Right lung (tissue), 5 donors: ENCODE results near the gene PSMD13. TPM values are rescaled to one million over a fixed set of nuclear protein-coding genes. Genes with fewer than 3 reads are reported as not detected.

ENCODE experiments used
- DNase-seq, 2 donors: peaks; one replicate each; pipeline ENCODE4 v3.0.0-alpha.2; 2013
- polyA plus RNA-seq, 5 donors: library from polyadenylated mRNA; unstranded; fragments of 120-200 nt; gene quantifications; one replicate each; pipeline versions ENCODE4 v1.2.1 to v1.2.3, GENCODE V29; 2013; ENCODE audit warnings: inconsistent platforms in 1 of 5, low replicate concordance in 1 of 5; ENCODE audit not compliant: insufficient read length in 5 of 5, insufficient read depth in 1 of 5

The PSMD13 gene
- polyA plus RNA-seq, 5 donors: 131 to 161 (median 153) TPM

- no peak for DNase-seq
Measured at GRCh38 chr11:270451-271318, 33.9 kb downstream of the PSMD13 start.

- DNase-seq: no peak
Measured at GRCh38 chr11:271319-271715, 34.5 kb downstream of the PSMD13 start.

DNA sequence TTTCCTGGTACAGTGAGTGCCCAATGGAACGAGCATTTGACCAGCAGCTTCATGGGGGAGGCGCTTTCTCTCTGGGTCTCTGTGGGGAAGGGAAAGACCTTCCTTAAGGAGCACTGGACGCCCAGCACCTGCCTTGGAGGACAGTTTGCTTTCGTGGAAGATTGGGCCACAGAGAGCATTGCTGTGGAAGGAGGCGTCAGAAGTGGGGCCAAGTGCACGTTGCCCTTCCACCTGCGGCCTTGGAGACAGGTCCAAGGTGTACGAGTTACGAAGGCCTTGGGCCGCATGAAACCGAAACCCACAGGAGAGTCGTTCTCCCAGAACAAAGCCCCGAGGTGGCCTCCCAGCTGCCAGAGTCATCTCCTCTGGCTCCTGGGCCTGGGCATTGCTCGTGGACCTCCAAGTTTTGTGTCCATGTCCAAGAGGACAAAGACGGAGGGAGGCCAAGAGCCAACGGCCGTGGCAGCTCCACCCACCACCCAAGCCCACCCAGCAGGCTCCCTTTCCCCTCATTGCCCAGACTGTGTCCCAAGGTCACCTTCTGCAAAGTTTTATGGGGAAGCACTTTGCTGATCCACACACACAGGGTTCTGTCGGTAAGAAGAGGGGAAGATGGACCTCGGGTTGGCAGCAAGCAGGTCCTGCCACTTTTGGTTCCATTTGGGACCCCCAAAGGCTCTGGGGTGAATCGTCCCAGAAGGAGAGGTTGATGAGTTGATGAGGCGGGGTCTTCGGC is 35.6 kb downstream of the PSMD13 start:
- DNase-seq: no peak

GRCh38 chr11:272931-273198 is 36.1 kb downstream of the PSMD13 start:
- DNase-seq: no peak

- DNase-seq: no peak
Measured at GRCh38 chr11:276219-276618, 39.4 kb downstream of the PSMD13 start.

DNA sequence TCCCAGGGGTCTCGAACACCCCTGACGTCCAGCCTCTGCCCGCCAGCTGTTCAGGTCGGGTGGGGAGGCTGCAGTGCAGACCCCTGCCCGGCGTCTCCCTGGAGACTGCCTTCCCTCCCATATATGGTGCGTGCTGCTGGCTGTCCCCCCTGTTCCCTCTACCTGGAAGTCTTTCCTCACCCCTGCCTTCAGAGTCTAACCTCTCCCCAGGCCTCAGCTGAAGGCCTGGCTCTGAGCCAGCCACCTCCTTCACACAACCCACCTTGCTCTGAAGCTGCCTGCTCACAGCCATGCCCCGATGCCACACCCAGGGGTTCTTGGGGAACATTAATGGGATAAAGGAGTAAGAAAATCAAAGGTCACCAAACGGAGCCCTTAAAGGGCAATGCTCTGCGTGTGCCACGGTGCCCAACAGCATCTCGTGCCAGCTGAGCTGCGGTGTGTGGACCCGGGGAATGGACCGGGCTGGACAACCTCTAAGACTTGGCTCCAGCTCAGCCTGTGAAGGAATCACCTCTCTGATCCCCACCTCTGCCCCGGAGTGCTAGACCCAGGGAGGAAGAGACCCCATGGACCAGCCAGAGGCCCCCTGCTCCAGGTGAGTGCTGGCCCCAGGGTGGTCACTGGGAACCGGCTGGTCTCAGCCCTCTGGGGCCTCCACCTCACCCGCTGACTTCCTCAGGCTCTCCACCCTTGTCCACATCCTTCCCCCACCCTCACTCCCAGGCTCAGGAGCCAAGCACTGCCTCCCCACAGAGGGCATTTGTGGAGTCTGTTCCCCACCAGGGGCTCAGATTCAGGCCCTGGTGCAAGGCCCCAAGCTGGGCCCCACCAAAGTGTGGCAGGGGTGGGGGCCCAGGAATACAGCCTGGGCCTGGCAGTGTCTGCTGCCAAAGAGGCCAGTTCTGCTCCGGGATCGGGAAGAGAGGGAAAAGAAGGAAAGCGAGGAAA is 41.5 kb downstream of the PSMD13 start, which contains the start of gene NLRP6:
TSS of gene NLRP6 (plus strand) at position 407 of the 951 bp plus-strand sequence. CDS start at position 570, 163 bp downstream.
- DNase-seq: no peak

DNA sequence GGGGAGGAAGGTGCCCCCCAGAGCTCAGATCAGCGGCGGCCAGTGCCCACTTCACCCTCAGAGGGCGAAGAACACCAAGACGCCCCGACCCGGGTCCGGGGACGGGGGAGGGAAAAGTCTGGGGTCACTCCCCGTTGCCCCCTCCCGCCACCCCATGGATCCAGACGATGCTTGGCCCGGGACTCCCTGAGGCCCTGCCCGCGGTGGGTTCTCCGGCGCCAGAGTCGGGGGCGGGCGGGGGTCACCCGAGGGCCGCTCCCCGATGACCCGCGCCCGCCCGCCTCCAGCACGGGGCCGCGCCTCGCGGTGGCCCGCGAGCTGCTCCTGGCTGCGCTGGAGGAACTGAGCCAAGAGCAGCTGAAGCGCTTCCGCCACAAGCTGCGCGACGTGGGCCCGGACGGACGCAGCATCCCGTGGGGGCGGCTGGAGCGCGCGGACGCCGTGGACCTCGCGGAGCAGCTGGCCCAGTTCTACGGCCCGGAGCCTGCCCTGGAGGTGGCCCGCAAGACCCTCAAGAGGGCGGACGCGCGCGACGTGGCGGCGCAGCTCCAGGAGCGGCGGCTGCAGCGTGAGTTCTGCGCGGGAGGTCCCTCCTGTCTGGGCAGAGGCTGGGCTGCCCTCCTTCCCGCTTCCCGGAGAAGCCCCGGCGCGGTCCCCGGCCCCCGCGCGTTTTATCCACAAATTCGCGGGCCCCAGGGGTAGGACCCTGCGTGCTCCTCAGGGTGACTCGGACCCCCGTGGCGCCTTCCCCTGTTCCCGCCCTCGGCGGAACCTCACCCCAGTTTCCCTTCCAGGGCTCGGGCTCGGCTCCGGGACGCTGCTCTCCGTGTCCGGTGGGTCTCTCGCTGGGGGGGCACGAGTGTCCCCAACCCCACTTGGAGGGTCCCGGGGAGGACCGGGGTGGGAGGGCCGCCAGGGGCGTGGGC is 42.5 kb downstream of the PSMD13 start:
- no peak for DNase-seq

DNA sequence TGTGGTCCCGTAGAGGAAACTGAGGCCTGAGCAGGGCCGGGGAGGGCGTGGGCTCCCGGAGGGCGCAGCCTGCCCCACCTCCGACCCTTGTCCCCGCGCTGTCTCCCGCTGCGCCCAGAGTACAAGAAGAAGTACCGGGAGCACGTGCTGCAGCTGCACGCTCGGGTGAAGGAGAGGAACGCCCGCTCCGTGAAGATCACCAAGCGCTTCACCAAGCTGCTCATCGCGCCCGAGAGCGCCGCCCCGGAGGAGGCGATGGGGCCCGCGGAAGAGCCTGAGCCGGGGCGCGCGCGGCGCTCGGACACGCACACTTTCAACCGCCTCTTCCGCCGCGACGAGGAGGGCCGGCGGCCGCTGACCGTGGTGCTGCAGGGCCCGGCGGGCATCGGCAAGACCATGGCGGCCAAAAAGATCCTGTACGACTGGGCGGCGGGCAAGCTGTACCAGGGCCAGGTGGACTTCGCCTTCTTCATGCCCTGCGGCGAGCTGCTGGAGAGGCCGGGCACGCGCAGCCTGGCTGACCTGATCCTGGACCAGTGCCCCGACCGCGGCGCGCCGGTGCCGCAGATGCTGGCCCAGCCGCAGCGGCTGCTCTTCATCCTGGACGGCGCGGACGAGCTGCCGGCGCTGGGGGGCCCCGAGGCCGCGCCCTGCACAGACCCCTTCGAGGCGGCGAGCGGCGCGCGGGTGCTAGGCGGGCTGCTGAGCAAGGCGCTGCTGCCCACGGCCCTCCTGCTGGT is 43.4 kb downstream of the PSMD13 start:
- no peak for DNase-seq

DNA sequence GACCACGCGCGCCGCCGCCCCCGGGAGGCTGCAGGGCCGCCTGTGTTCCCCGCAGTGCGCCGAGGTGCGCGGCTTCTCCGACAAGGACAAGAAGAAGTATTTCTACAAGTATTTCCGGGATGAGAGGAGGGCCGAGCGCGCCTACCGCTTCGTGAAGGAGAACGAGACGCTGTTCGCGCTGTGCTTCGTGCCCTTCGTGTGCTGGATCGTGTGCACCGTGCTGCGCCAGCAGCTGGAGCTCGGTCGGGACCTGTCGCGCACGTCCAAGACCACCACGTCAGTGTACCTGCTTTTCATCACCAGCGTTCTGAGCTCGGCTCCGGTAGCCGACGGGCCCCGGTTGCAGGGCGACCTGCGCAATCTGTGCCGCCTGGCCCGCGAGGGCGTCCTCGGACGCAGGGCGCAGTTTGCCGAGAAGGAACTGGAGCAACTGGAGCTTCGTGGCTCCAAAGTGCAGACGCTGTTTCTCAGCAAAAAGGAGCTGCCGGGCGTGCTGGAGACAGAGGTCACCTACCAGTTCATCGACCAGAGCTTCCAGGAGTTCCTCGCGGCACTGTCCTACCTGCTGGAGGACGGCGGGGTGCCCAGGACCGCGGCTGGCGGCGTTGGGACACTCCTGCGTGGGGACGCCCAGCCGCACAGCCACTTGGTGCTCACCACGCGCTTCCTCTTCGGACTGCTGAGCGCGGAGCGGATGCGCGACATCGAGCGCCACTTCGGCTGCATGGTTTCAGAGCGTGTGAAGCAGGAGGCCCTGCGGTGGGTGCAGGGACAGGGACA is 44.1 kb downstream of the PSMD13 start:
- DNase-seq: no peak

DNA sequence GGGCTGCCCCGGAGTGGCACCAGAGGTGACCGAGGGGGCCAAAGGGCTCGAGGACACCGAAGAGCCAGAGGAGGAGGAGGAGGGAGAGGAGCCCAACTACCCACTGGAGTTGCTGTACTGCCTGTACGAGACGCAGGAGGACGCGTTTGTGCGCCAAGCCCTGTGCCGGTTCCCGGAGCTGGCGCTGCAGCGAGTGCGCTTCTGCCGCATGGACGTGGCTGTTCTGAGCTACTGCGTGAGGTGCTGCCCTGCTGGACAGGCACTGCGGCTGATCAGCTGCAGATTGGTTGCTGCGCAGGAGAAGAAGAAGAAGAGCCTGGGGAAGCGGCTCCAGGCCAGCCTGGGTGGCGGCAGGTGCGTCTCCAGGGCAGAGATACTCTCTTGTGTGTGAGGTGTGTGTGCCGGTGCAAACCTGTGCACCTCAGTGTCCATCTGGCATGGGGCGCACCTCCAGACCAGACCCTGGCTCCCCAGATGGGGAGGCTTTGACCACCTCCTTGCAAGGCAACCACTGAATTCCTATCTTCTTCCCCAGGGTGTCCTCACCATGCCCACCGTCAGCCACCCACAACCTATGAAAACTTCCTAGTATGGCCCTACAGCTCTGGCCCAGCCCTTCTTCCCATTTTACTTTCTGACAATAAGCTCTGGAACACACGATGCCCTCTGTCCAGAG is 44.8 kb downstream of the PSMD13 start:
- DNase-seq: no peak

GRCh38 chr11:282171-282570 is 45.4 kb downstream of the PSMD13 start:
- no peak for DNase-seq

DNA sequence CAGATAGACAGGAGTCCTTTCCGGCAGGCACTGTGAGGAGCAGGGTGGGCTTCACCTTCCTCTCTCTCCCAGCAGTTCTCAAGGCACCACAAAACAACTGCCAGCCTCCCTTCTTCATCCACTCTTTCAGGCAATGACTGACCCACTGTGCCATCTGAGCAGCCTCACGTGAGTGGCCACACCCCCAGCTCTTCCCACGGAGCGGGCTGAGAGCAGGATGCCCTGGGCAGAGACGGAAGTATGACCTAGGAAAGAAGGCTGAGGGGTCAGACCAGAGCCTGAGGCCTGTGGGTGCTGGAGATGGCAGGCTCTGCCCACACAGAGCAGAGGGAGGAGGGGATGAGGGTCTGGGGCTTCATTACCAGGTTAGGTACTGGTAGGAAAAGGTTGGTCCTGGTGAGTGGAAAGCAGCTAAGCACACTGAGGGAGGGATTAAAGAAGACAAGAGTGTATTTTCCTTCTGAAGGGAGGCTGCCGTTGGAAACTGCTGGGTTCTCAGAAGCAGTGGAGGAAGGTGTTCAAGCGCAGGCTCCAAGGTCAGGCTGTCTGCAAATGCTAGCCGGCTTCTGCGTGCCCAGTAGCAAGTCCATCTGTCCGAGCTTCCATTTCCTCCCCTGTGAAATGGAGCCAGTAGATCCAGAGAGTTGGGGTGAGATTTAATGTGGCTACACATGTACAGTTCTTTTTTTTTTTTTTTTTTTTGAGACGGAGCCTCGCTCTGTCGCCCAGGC is 46.0 kb downstream of the PSMD13 start:
- no peak for DNase-seq

- no peak for DNase-seq
Measured at GRCh38 chr11:283405-284104, 46.8 kb downstream of the PSMD13 start.

GRCh38 chr11:284105-285020 is 47.6 kb downstream of the PSMD13 start:
- no peak for DNase-seq

GRCh38 chr11:285021-285893 is 48.5 kb downstream of the PSMD13 start:
- no peak for DNase-seq
